Adrenal gland (tissue), 12 donors: ENCODE results near the gene CENPP. TPM values are rescaled to one million over a fixed set of nuclear protein-coding genes. Genes with fewer than 3 reads are reported as not detected.

Source experiments
- DNase-seq, 7 donors: peaks; one replicate each; pipeline ENCODE4 v3.0.0-alpha.2; 2019 to 2020
- H3K27ac ChIP-seq, 5 donors: fragments of 200-600 bp; sonication (generic) in 4 of 5; 1 replicate in 3 of 5; 2 replicates in 2 of 5; pipeline versions ENCODE4 v1.5.1 to v1.8.0; 2016 to 2020; ENCODE audit warnings: mild to moderate bottlenecking in 1 of 5
- H3K27me3 ChIP-seq: fragments of 200-600 bp; 2 replicates; pipeline ENCODE4 v1.8.0; 2021
- H3K36me3 ChIP-seq, 2 donors: fragments of 200-600 bp; replicated peaks in 1 of 2; 1 replicate in 1 of 2; 2 replicates in 1 of 2; pipeline versions ENCODE4 v1.5.1 to v1.8.0; 2018 to 2022
- H3K4me1 ChIP-seq, 2 donors: fragments of 200-600 bp; replicated peaks in 1 of 2; 1 replicate in 1 of 2; 2 replicates in 1 of 2; pipeline versions ENCODE4 v1.5.1 to v1.8.0; 2018 to 2021
- H3K4me3 ChIP-seq, 4 donors: fragments of 200-600 bp; sonication (generic) in 3 of 4; one replicate each; pipeline ENCODE4 v1.5.1; 2016 to 2018
- H3K9me3 ChIP-seq, 3 donors: fragments of 200-600 bp; sonication (generic) in 1 of 3; replicated peaks in 1 of 3; 1 replicate in 2 of 3; 2 replicates in 1 of 3; pipeline versions ENCODE4 v1.5.1 to v1.8.0; 2016 to 2021
- CTCF ChIP-seq, 6 experiments: fragments of 450-650 bp in 4 of 6; fragments of 200-600 bp in 2 of 6; sonication (generic) in 1 of 6; IDR thresholded peaks; 1 replicate in 5 of 6; 2 replicates in 1 of 6; pipeline versions ENCODE4 v1.5.1 to v1.8.0; 2016 to 2021; ENCODE audit warnings: antibody characterized with exemption in 6 of 6, mild to moderate bottlenecking in 2 of 6, moderate library complexity in 1 of 6
- POLR2A ChIP-seq, 2 donors: fragments of 450-650 bp; IDR thresholded peaks; one replicate each; pipeline ENCODE4 v1.6.1; 2017; ENCODE audit warnings: antibody characterized with exemption in 2 of 2, mild to moderate bottlenecking in 2 of 2, moderate library complexity in 1 of 2
- WGBS, 4 donors: extraction: QIAGEN DNeasy Blood & Tissue Kit in 2 of 4; methylation state at CpG; one replicate each; pipeline versions ENCODE4 v1.1.5 to v1.1.7; 2013 to 2017; 5-methylcytosine and 5-hydroxymethylcytosine counted together
- intact Hi-C, 2 donors: fragments of 100-400 bp; cut with DNase I; formaldehyde crosslinking; loops; one replicate each; pipeline versions ENCODE4 v1.14.1 to v1.15.0; 2022 to 2023
- polyA plus RNA-seq, 3 donors: library from polyadenylated mRNA; stranded (reverse); fragments of 200-250 nt in 2 of 3; fragments of 350-450 nt in 1 of 3; fragmentation: Illumina TruSeq in 1 of 3; extraction: RNeasy Lipid Tissue Mini Kit (QIAGEN cat#74804) in 1 of 3; gene quantifications; one replicate each; pipeline ENCODE4 v1.2.3, GENCODE V29; 2013 to 2014
- total RNA-seq, 9 donors: library from RNA; depleted of rRNA in 4 of 9; stranded (reverse); fragments of >200 nt in 4 of 9; fragments of 120-200 nt in 1 of 9; fragmentation: NEBNext Ultra II Directional in 1 of 9; extraction: Animal tissue kit (Norgen Biotek cat#: 25700) in 1 of 9; gene quantifications; one replicate each; pipeline versions ENCODE4 v1.1.0 to v1.2.4, GENCODE V29; 2013 to 2023
- donor health status: healthy with polysubstance abuse.
- donor health status: Bipolar disorder and iron deficiency.
- donor health status: DM: yes; HTN: yes; CAD: no.
- donor health status: DM: no; HTN: no; CAD: no.
- donor health status: DM: no; HTN: no; CAD: no.
- donor health status: DM: yes; HTN: yes; CAD: no.

CENPP gene
- total and polyA plus RNA-seq, 12 donors, result 1.1 to 14.0 (median 3.1) TPM

- Histone ChIP-seq H3K9me3 (no peaks in the 10 kb centered on the region), H3K27ac (no peak overlapping the region), H3K4me3 (no peak overlapping the region), H3K27me3 (no peaks in the 10 kb centered on the region), H3K4me1 (peaks cover 0 to 11% of the 10 kb centered on the region in 2 donors), H3K36me3 (peaks cover 0 to 79% of the 10 kb centered on the region in 2 donors)
- 52 to 98% (median 79%) methylated on average over 2 to 5 of the region's 5 CpGs for WGBS, 4 donors
- intact Hi-C loops, result loop anchor here (10.0 kb wide), 2 partner anchors 194 to 294 kb away; no protein-coding TSS in a partner anchor
- TF ChIP-seq POLR2A (IDR thresholded peaks at IDR 0.05) (no peak), CTCF (IDR thresholded peaks at IDR 0.05) (no peak)
- DNase-seq, result peak in 1 of 7 donors; percentile 38
Observed at GRCh38 chr9:92638621-92639101, 312.9 kb downstream of the CENPP start.

- no peak for TF ChIP-seq POLR2A (IDR thresholded peaks at IDR 0.05)
- no peak for TF ChIP-seq CTCF (IDR thresholded peaks at IDR 0.05)
- H3K4me1 ChIP-seq, result peaks cover 0 to 8% of the 10 kb centered on the region in 2 donors
- intact Hi-C loops, result loop anchor here (10.0 kb wide), 2 partner anchors 194 to 294 kb away; no protein-coding TSS in a partner anchor
- no peak overlapping the region for H3K4me3 ChIP-seq
- no peaks in the 10 kb centered on the region for H3K9me3 ChIP-seq
- peaks cover 0 to 76% of the 10 kb centered on the region in 2 donors for H3K36me3 ChIP-seq
- 93 to 98% (median 95%) methylated on average over 7 of the region's 7 CpGs for WGBS, 4 donors
- H3K27me3 ChIP-seq, result no peaks in the 10 kb centered on the region
- DNase-seq, result peak in 1 of 7 donors; percentile 37
- no peak overlapping the region for H3K27ac ChIP-seq
Observed at GRCh38 chr9:92639124-92639523, 313.4 kb downstream of the CENPP start.

- peaks cover 0 to 4% of the 10 kb centered on the region in 2 donors for H3K4me1 ChIP-seq
- H3K9me3 ChIP-seq, result no peaks in the 10 kb centered on the region
- TF ChIP-seq CTCF (IDR thresholded peaks at IDR 0.05), result no peak
- TF ChIP-seq POLR2A (IDR thresholded peaks at IDR 0.05), result no peak
- H3K27me3 ChIP-seq, result no peaks in the 10 kb centered on the region
- H3K27ac ChIP-seq, result no peak overlapping the region
- DNase-seq, result no peak
- H3K4me3 ChIP-seq, result no peak overlapping the region
- intact Hi-C loops, result loop anchor here (10.0 kb wide), 2 partner anchors 195 to 295 kb away; no protein-coding TSS in a partner anchor
- H3K36me3 ChIP-seq, result peaks cover 0 to 80% of the 10 kb centered on the region in 2 donors
- WGBS, 4 donors, result 93 to 99% (median 96%) methylated on average over 3 to 9 of the region's 9 CpGs
Observed at GRCh38 chr9:92639791-92640271, 314.1 kb downstream of the CENPP start.

GRCh38 chr9:92640398-92641091 lies 314.8 kb downstream of the CENPP start:
- DNase-seq, result peak in 1 of 7 donors; percentile 46
- Histone ChIP-seq H3K4me3 (no peak overlapping the region), H3K4me1 (peaks cover 0 to 4% of the 10 kb centered on the region in 2 donors), H3K27ac (peak overlapping the region in 1 of 5 donors; percentile 48), H3K36me3 (peaks cover 0 to 80% of the 10 kb centered on the region in 2 donors), H3K27me3 (no peaks in the 10 kb centered on the region), H3K9me3 (peaks cover 0 to 1% (median 0%) of the 10 kb centered on the region in 3 donors)
- intact Hi-C loops, result no loop called here
- TF ChIP-seq POLR2A (IDR thresholded peaks at IDR 0.05) (no peak), CTCF (IDR thresholded peaks at IDR 0.05) (no peak)
- WGBS, 4 donors, result 74 to 88% (median 82%) methylated on average over 3 to 8 of the region's 8 CpGs
